ENCODE measurements around the gene LRRC3C. TPM values are rescaled to one million over a fixed set of nuclear protein-coding genes. Genes with fewer than 3 reads are reported as not detected.

The LRRC3C gene
- total and polyA plus RNA-seq, 10 donors, result 0.08 TPM; not detected in 9

DNA sequence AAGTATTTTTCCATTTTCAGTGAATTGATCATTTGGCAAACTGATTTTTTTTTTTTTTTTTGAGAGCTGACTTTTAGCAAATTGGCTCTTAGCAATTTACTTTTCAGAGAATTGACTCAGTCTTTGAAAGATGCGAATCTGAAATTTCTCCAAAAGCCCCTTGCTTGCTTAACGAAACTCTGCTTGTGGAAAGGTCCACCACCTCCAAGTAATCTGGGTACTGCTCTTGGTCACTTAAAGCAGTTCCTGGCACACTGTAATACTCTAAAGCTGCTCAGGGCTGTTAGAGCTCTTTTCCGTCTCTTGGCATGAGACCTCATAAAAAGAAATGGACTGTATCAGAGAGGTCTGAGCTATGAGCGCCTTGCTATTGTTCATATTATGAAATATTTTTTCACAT, 12.0 kb upstream of the LRRC3C start:
- intact Hi-C loops (cut with DNase I; ENCODE audit: low total_unique reads), result no loop called here
- Histone ChIP-seq H3K27ac (no peak overlapping the region), H3K9me3 (no peaks in the 10 kb centered on the region), H3K4me1 (peaks cover 0 to 23% (median 9%) of the 10 kb centered on the region in 6 donors), H3K4me3 (no peak overlapping the region), H3K27me3 (replicated peaks in 1 of 7) (no peaks in the 10 kb centered on the region), H3K36me3 (peaks cover 0 to 68% (median 19%) of the 10 kb centered on the region in 6 donors)
- TF ChIP-seq POLR2A (IDR thresholded peaks at IDR 0.05) (no peak), CTCF (IDR thresholded peaks at IDR 0.05 in 8 of 11, conservative IDR thresholded peaks at IDR 0.05 in 3 of 11) (no peak), POLR2AphosphoS5 (IDR thresholded peaks at IDR 0.05) (no peak)
- WGBS, 5 donors, result 76 to 86% (median 80%) methylated on average over 4 of the region's 4 CpGs
- no peak for DNase-seq

DNA sequence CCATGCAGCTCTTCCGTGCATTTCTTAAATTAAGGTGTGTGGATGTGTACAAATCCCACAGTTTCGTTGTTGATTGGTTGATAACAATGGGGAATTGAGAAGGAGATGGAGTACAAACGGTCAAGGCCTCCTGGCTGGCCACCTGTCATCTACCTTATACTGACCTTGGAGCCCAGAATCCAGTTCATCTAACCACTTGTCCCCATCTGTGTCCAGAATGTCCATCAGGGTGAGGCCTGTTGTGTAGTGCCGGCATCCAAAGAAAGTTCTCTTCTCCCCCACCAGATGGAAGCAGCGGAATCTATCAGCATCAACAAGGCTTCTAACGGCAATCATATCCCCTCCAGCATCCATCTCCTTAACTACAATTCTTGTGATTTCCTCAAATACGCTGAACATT, 10.6 kb upstream of the LRRC3C start:
- TF ChIP-seq POLR2A (IDR thresholded peaks at IDR 0.05) (no peak), POLR2AphosphoS5 (IDR thresholded peaks at IDR 0.05) (no peak)
- Histone ChIP-seq H3K27ac (no peak overlapping the region), H3K9me3 (no peaks in the 10 kb centered on the region), H3K4me1 (peaks cover 0 to 37% (median 22%) of the 10 kb centered on the region in 6 donors), H3K36me3 (peaks cover 0 to 68% (median 22%) of the 10 kb centered on the region in 6 donors), H3K27me3 (replicated peaks in 1 of 7) (no peaks in the 10 kb centered on the region), H3K4me3 (no peak overlapping the region)
- no peak for DNase-seq
- intact Hi-C loops (cut with DNase I; ENCODE audit: low total_unique reads), result no loop called here
- WGBS, 5 donors, result 88 to 92% (median 89%) methylated on average over 7 of the region's 7 CpGs

DNA sequence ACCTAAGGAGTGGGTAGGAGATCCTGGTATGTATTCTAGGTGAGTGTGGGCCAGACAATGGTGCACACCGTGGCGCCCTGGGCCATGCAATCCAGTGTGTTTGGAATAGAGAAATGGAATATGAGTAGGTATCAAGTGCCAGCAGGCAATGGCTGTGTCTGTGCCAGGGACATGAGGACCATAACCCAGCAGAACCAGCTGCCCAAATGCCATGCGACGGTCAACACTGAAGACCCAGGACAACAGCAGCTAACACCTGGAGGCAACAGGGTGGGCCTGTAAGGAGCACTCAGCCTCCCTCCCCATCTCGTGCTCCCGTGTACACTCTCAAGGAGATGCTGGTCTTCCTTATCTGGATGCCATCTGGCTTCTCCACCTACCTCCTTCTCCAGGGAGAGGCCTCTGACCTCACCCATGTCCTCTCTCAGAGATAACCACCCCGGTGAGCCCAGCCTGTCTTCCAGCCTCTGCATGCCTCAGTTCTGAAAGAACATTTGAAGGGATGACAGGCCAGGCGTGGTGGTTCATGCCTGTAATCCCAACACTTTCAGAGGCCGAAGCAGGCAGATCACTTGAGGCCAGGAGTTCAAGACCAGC, 8.3 kb upstream of the LRRC3C start:
- TF ChIP-seq POLR2AphosphoS5 (IDR thresholded peaks at IDR 0.05), result no peak
- TF ChIP-seq CTCF (IDR thresholded peaks at IDR 0.05 in 8 of 11, conservative IDR thresholded peaks at IDR 0.05 in 3 of 11), result no peak
- TF ChIP-seq POLR2A (IDR thresholded peaks at IDR 0.05), result no peak
- Histone ChIP-seq H3K9me3 (no peaks in the 10 kb centered on the region), H3K36me3 (peaks cover 3 to 70% (median 40%) of the 10 kb centered on the region in 6 donors), H3K27me3 (replicated peaks in 1 of 7) (no peaks in the 10 kb centered on the region), H3K4me1 (peaks cover 0 to 59% (median 42%) of the 10 kb centered on the region in 6 donors), H3K27ac (no peak overlapping the region), H3K4me3 (no peak overlapping the region)
- no peak for DNase-seq
- intact Hi-C loops (cut with DNase I; ENCODE audit: low total_unique reads), result no loop called here
- 97 to 99% (median 97%) methylated on average over 7 to 9 of the region's 9 CpGs for whole genome bisulfite sequencing, 5 donors

- peak overlapping the region in 1 of 8 donors; percentile 3 for H3K4me3 ChIP-seq
- H3K9me3 ChIP-seq, result no peaks in the 10 kb centered on the region
- H3K4me1 ChIP-seq, result peaks cover 9 to 73% (median 55%) of the 10 kb centered on the region in 6 donors
- WGBS, 5 donors, result 45 to 58% (median 55%) methylated on average over 15 to 19 of the region's 19 CpGs
- H3K27me3 ChIP-seq (replicated peaks in 1 of 7), result no peaks in the 10 kb centered on the region
- H3K27ac ChIP-seq, result peak overlapping the region in 6 of 8 donors; percentile 43 to 76 (median 70)
- H3K36me3 ChIP-seq, result peaks cover 3 to 69% (median 40%) of the 10 kb centered on the region in 6 donors
- TF ChIP-seq POLR2A (IDR thresholded peaks at IDR 0.05) (no peak), CTCF (IDR thresholded peaks at IDR 0.05 in 8 of 11, conservative IDR thresholded peaks at IDR 0.05 in 3 of 11) (no peak), POLR2AphosphoS5 (IDR thresholded peaks at IDR 0.05) (peak in 2 of 3 donors; percentile 4 to 27)
- intact Hi-C loops (cut with DNase I; ENCODE audit: low total_unique reads), result no loop called here
- DNase-seq, result peak; percentile 76
These were observed 7.0 kb upstream of the LRRC3C start for GRCh38 chr17:39920218-39921210.
